ENCODE measurements around the gene UCN. TPM values are rescaled to one million over a fixed set of nuclear protein-coding genes. Genes with fewer than 3 reads are reported as not detected.
A peak's percentile ranks its signal among the peaks of the same experiment; 100 is the strongest.

UCN gene
- polyA plus RNA-seq, 1 donor (not counting 4 experiments of a cell fraction or from before 2014, with no cell fraction given): 0.10 TPM

- Histone ChIP-seq H3K4me1 (ENCODE audit: control insufficient read depth, extremely low read depth, insufficient read depth, low read length) (peaks cover 27% of the 10 kb centered on the region), H3K27me3 (ENCODE audit: control insufficient read depth, extremely low read depth, insufficient read depth, low read length) (no peaks in the 10 kb centered on the region), H2AFZ (ENCODE audit: control insufficient read depth, low read length) (no peak overlapping the region), H3K79me2 (ENCODE audit: control insufficient read depth, insufficient read depth, low read length) (peaks cover 10% of the 10 kb centered on the region), H3K9ac (ENCODE audit: control insufficient read depth, extremely low read depth, insufficient read depth, low read length) (no peak overlapping the region), H3K27ac (ENCODE audit: control insufficient read depth, insufficient read depth, low read length) (no peak overlapping the region), H3K36me3 (ENCODE audit: control insufficient read depth in 2 of 2, extremely low read depth in 1 of 2, insufficient read depth in 2 of 2, low read length in 2 of 2) (peaks cover 16 to 20% of the 10 kb centered on the region in 2 experiments), H3K4me2 (ENCODE audit: control insufficient read depth, extremely low read depth, insufficient read depth, low read depth, low read length) (no peak overlapping the region), H3K9me1 (ENCODE audit: control insufficient read depth, extremely low read depth, insufficient read depth, low read length) (no peaks in the 10 kb centered on the region), H3K9me3 (ENCODE audit: control insufficient read depth, low read depth, low read length) (no peaks in the 10 kb centered on the region), H3K4me3 (ENCODE audit: control insufficient read depth in 2 of 3, extremely low read depth in 1 of 3, insufficient read depth in 2 of 3, low read depth in 1 of 3, low read length in 3 of 3) (no peak overlapping the region), H4K20me1 (ENCODE audit: control insufficient read depth, extremely low read depth, insufficient read depth, low read length) (peaks cover 3% of the 10 kb centered on the region)
- dilution Hi-C loops (cut with MboI; ENCODE audit: extremely low pct_ligation_motif_present, low sequenced_read_pairs): no loop called here
- FAIRE-seq: no peak
- no peak for TF ChIP-seq EZH2 (IDR thresholded peaks at IDR 0.05; ENCODE audit: low read length)
- TF ChIP-seq, protein P1, sequence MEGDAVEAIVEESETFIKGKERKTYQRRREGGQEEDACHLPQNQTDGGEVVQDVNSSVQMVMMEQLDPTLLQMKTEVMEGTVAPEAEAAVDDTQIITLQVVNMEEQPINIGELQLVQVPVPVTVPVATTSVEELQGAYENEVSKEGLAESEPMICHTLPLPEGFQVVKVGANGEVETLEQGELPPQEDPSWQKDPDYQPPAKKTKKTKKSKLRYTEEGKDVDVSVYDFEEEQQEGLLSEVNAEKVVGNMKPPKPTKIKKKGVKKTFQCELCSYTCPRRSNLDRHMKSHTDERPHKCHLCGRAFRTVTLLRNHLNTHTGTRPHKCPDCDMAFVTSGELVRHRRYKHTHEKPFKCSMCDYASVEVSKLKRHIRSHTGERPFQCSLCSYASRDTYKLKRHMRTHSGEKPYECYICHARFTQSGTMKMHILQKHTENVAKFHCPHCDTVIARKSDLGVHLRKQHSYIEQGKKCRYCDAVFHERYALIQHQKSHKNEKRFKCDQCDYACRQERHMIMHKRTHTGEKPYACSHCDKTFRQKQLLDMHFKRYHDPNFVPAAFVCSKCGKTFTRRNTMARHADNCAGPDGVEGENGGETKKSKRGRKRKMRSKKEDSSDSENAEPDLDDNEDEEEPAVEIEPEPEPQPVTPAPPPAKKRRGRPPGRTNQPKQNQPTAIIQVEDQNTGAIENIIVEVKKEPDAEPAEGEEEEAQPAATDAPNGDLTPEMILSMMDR (optimal IDR thresholded peaks at IDR 0.05 in 1 of 3, IDR thresholded peaks at IDR 0.05 in 1 of 3, conservative IDR thresholded peaks at IDR 0.05 in 1 of 3; ENCODE audit: extremely low read depth in 1 of 3, insufficient read depth in 2 of 3, low read length in 3 of 3): no peak
- no peak for DNase-seq (ENCODE audit: low read depth, low spot score)
Measured at GRCh38 chr2:27324720-27325119, 16.5 kb upstream of the UCN start.

DNA sequence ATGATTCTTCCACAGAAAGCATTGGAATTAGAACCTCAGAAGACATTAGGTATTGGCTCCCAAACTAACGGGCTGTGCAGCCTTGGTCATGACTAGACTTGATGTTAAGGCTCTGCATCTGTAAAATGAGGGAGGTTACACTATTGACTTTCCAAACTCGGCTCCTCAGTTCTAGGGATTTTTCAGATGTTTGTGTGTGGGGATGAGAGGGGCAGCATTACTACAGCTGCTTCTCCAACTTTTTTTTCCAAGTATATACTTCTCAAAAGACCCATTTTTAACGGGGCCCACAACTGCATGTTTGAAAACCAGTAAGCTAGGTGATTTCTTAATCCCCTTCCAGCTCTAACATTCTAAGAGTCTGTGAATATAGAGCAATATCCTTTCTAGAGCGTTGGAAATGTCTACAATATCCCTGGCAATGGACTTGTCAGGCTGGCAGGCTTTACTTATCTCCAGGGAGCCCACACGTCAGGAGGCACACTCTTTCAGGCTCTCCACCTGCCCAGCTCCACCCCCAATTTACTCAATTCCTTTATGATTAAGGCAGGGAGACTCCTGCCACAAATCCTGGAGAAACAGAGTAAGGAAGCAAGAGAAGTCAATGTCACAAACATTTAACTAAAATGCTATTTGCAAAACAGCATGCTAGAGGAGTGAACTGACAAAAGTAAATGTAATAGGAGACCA, 15.5 kb upstream of the UCN start:
- Histone ChIP-seq H3K27ac (ENCODE audit: control insufficient read depth, insufficient read depth, low read length) (peak overlapping the region; percentile 91), H2AFZ (ENCODE audit: control insufficient read depth, low read length) (peak overlapping the region; percentile 90), H3K79me2 (ENCODE audit: control insufficient read depth, insufficient read depth, low read length) (peaks cover 10% of the 10 kb centered on the region), H3K4me1 (ENCODE audit: control insufficient read depth, extremely low read depth, insufficient read depth, low read length) (peaks cover 27% of the 10 kb centered on the region), H3K27me3 (ENCODE audit: control insufficient read depth, extremely low read depth, insufficient read depth, low read length) (no peaks in the 10 kb centered on the region), H3K4me2 (ENCODE audit: control insufficient read depth, extremely low read depth, insufficient read depth, low read depth, low read length) (peak overlapping the region; percentile 88), H3K4me3 (ENCODE audit: control insufficient read depth in 2 of 3, extremely low read depth in 1 of 3, insufficient read depth in 2 of 3, low read depth in 1 of 3, low read length in 3 of 3) (peak overlapping the region; percentile 76 to 87 (median 79)), H4K20me1 (ENCODE audit: control insufficient read depth, extremely low read depth, insufficient read depth, low read length) (peaks cover 3% of the 10 kb centered on the region), H3K9ac (ENCODE audit: control insufficient read depth, extremely low read depth, insufficient read depth, low read length) (peak overlapping the region; percentile 99), H3K36me3 (ENCODE audit: control insufficient read depth in 2 of 2, extremely low read depth in 1 of 2, insufficient read depth in 2 of 2, low read length in 2 of 2) (peaks cover 11 to 14% of the 10 kb centered on the region in 2 experiments), H3K9me3 (ENCODE audit: control insufficient read depth, low read depth, low read length) (no peaks in the 10 kb centered on the region), H3K9me1 (ENCODE audit: control insufficient read depth, extremely low read depth, insufficient read depth, low read length) (no peaks in the 10 kb centered on the region)
- DNase-seq (ENCODE audit: low read depth, low spot score) (no peak), FAIRE-seq (no peak)
- TF ChIP-seq, protein P1 (optimal IDR thresholded peaks at IDR 0.05 in 1 of 3, IDR thresholded peaks at IDR 0.05 in 1 of 3, conservative IDR thresholded peaks at IDR 0.05 in 1 of 3; ENCODE audit: extremely low read depth in 1 of 3, insufficient read depth in 2 of 3, low read length in 3 of 3): no peak
- TF ChIP-seq EZH2 (IDR thresholded peaks at IDR 0.05; ENCODE audit: low read length): no peak
- dilution Hi-C loops (cut with MboI; ENCODE audit: extremely low pct_ligation_motif_present, low sequenced_read_pairs): no loop called here

Data from keratinocyte (primary cell).